ENCODE data around the gene PDSS2.
"Not testable (repeated sequence)": the region's sequence is repeated elsewhere in the genome, so short reads cannot be mapped to it uniquely, and the experiment has no call there.

Gene PDSS2

DNA sequence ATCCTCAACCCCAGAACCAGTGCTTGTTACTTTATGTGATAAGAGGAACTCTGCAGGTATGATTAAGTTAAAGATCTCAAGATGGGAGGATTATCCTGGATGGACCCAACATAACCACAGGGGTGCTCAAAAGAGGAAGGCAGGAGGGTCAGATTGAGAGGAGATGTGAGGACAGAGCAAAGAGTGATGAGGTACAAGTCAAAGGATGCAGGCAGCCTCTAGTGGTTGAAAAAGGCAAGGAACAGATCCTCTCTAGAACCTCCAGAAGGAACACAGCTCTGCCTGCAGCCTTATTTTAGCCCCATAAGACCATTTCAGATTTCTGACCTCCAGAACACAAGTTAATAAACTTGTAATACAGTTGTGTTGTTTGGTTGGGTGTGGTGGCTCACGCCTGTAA is 41.2 kb downstream of the PDSS2 start:
- DNase-seq (ENCODE audit: low read depth, low spot score): no peak

DNA sequence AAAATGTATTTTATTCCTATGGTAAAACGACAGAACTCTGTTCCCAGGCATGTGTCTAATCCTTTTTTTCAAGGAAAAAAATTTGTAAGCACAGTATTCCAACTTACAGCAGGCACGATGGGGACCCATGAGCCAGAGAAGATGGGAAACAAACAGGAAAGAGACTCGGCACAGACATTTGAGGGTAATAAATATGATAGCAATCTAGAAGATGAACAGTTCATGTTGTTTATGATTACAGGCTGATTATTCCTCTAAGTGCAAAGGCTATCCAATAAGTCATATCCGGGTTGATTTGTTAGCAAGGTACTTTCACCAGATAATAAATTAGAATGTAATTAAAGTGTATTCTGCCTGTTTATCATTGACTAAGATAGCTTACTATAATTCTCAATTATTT is 43.2 kb downstream of the PDSS2 start:
- DNase-seq (ENCODE audit: low read depth, low spot score): no peak

DNA sequence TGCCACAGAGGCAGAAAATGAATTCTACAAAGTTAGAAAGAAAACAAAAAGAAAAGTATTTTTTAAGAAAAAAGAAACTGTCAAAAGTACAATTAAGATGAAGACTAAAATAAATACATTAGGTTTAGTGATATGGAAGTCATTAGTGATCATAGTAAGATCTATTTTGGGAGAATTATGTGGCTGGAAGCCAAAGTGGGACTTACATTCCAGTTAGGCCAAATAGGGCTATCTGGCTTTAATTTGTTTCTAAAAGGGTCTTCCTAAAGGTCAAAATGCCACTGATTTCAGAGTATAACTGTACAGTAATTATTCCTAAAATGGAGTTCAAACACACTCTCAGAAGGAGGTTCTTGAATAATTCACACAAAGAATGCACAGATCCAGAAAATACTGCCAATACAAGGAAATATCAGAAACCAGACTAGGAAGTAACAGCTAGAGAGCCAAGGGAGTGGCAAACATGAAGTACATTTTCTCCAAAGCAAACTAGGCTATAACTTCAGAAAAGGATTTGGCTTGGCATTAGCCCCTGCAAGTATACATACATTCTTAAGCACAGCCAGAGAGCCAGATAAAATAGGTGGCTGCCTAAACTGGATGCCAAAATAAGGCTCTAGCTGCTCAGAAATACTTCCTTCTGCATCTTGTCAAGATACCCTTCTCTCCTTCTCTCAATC is 45.3 kb downstream of the PDSS2 start:
- no peak for DNase-seq (ENCODE audit: low read depth, low spot score)

DNA sequence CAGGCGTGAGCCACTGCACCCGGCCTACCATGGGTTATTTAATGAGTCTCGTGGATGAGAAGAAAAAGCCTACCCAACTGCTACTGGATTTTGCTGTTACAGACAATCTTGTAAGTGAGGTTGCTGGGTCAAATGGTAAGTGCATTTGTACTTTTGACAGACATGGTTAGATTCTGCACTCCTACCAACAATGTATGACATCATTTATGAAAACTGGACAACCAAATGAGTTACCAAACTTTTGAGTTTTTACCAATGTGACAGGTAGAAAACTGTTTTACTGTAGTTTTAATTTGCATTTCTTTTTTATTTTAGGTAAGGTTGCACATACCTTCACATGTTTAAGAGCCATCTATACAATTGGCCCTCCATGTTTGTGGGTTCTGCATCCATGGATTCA is 48.2 kb downstream of the PDSS2 start:
- DNase-seq (ENCODE audit: low read depth, low spot score): no peak

DNA sequence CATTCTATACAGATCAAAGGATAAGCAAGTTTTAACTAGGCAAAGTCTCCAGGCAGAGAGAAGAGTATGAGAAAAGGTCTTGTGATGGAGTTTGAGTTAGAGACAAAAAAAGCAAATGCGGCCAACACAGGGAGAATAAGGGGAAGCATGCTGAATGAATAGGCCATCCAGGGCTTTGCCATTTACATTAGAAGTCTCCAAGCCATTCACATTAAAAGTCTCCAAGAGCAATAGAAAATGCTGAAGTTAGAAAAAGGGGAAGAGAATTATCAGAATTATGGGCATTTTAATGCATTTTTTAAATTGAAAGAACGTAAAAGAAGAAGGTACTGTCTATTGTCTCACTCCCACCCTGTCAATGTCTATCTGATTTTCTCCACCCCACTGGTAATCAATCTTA is 49.4 kb downstream of the PDSS2 start:
- DNase-seq (ENCODE audit: low read depth, low spot score): no peak

DNA sequence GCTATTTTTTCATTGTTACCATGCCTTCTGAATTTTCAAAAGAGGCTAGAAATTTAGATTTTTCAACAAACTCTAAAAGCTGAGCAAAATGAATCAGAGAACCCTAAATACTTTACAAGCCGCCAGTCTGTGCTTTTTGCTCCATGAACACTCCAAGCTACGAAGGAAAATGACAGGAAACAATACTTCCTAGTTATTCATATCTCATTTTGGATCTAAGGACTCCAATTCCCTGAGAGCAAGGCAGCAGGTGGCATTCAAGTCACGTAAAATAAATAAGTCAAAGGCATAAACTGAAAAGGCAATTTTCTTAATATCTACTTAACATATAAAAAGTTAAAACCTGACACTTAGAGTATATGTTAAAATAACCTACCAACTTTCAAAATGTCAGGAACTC is 50.6 kb downstream of the PDSS2 start:
- DNase-seq (ENCODE audit: low read depth, low spot score): no peak

DNA sequence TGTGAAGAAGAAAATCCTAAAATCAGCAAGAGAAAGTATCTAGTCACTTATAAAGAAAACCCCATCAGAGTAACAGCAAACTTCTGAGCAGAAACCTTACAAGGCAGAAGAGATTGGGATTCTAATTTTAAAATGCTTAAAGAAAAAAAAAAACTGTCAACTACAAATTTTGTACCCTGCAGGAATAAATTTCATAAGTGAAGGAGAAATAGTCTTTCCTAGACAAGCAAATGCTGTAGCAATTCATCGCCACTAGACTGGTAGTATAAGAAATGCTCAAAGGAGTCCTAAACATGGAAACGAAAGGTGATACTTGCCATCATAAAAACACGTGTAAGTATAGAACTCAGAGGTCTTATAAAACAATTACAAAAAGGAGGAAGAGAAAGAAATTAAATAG is 54.4 kb downstream of the PDSS2 start:
- DNase-seq (ENCODE audit: low read depth, low spot score): no peak

DNA sequence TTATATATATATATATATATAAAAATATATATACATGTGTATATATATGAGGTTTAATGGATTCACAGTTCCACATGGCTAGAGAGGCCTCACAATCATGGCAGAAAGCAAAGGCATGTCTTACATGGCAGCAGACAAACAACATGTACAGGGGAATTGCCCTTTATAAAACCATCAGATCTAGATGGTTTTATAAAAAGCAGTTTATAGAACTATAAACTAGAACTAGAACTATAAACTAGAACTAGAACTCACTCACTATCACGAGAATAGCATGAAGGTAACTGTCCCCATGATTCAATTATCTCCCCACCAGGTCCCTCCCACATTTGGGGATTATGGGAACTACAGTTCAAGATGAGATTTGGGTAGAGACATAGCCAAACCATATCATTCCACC is 56.8 kb downstream of the PDSS2 start:
- DNase-seq (ENCODE audit: low read depth, low spot score): no peak

DNA sequence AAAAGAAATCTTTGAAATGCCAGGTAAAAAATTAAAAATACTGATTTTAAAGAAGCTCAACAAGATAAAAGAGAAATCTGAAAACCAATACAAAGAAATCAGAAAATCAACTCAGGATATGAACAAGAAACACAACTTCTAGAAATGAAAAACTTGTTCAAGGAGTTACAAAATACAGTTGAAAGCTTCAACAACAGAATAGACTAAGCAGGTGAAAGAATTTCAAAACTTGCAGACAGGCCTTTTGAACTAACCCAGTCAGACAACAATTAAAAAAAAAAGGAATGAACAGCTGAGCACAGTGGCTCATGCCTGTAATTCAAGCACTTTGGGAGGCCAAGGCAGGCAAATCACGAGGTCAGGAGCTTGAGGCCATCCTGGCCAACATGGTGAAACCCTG is 57.8 kb downstream of the PDSS2 start:
- no peak for DNase-seq (ENCODE audit: low read depth, low spot score)

DNA sequence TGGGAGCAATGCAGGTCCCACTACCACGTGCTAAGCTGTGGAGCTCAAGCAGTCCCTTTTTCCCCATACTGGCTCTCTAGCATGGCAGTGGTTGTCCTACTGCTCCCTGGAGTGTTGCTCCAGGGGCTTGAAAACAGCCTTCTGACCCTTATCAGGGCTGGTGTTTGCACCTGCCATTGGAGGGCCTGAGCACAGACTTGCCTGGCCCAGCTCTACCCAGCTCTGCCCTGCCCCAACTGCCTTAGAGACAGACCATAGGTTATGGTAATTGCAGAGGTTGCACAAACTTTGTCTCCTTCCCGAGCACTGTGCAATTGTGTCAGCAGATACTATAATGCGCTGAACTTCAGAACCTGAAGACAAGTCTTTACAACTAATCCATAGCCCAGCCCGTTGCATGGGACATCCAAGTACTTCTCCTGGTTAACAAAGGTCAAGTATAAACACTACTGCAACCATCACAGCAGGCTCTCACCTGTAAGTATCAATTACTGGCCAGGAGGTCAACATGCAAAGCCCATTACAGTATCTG is 58.7 kb downstream of the PDSS2 start:
- DNase-seq (ENCODE audit: low read depth, low spot score): no peak

DNA sequence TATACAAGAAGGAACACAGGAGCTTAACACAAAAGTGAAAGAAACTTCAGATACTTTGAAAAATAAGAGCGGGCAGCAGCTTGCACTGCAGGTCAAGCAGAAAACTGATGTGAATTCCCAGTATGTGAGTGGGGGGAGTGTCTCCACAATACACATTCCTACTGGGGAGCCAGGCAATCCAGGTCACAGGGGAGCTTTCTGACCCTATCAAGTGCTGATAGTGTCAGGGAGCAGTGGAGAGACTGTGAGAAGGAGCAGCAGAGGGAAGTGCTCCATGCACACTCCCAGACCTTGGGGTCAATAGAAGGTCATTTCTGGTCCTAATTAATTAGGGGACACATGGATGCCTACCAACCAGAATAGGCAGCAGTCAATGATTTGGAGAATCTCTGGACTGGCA is 59.4 kb downstream of the PDSS2 start:
- DNase-seq (ENCODE audit: low read depth, low spot score): no peak

DNA sequence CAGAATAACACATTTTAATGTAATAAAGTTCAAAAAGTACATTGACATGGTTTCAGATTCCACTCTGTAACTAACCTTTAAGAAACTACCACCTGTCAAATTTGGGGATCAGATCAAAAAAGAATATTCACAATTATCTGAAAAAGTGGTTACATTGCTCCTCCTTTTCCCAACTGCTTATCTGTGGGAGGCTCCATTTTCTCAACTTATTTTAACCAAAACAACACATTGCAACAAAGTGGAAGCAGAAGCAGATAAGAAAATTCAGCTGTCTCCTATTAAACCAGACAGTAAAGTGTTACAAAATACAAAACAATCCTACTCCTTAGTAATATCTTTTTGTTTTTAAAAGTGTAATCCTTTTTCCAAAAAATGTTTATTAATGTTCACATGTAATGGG is 61.4 kb downstream of the PDSS2 start:
- DNase-seq (ENCODE audit: low read depth, low spot score): no peak

DNA sequence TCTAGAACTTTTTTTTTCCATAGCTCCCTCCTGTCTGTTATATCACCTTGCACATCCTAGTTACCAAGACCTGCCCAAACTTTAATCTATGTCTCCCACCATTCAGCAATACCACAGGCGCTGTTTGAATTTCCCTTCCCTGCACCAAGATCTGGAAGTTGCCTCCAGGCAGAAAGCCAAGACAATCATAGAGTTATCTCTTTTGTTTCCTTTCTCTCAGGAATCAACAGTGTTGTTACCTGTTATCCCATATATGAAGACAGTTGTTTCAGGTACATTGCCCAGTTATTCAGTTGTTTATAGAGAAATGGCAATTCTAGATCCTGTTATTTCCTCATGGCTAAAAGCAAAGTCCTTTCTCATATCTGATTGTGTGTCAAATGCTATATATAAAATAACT is 63.2 kb downstream of the PDSS2 start:
- no peak for DNase-seq (ENCODE audit: low read depth, low spot score)

DNA sequence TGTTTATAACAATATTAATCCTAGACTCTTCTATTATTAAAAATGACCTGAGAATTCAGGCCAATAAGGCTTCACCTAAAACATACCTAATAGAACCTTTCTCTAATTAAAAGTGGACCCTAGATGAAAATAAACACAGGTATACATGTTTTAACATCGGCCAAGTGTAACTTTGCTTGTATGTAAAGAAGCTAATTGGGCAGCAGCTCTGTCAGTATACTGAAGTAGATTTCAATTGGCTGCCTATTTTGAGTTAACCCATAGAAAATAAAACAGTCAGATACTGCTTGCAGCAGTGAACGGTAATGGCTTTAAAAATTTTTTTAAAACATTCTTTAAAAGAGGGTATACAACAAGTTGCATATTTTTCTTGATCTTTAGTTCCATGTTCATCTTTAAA is 67.3 kb downstream of the PDSS2 start:
- DNase-seq (ENCODE audit: low read depth, low spot score): no peak

DNA sequence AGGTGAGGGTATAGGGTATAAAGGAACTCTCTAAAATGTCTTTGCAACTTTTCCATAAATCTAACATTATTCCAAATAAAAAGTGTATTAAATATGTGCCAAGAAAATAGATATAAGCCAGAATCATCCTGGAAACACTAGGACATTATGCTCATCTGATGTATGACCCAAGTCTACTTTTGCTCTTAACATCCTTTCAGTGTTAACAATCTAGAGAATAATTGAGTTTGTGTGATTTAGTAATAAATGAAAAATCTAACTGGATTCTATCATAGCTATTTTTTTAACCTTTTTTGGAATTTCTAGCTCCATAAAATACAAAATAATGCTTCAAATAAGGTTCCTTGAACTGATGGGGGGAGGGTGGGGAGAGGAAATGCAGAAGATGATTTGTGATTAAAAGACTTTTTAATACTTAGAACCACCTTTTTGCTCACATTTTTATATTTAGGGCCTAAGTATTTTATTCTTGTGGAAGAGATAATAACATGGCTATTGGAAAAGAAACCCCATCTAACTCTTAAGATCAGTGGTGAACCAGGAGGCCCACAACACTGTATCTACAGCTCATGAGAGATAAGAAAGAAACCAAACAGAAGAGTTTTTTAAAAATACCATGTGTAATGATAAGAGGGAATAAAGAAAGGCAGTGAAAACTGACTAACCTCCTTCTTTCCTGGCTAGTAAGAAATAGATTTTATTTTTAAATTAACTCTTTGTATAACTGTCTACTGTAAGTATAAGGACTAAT is 68.5 kb downstream of the PDSS2 start:
- no peak for DNase-seq (ENCODE audit: low read depth, low spot score)

DNA sequence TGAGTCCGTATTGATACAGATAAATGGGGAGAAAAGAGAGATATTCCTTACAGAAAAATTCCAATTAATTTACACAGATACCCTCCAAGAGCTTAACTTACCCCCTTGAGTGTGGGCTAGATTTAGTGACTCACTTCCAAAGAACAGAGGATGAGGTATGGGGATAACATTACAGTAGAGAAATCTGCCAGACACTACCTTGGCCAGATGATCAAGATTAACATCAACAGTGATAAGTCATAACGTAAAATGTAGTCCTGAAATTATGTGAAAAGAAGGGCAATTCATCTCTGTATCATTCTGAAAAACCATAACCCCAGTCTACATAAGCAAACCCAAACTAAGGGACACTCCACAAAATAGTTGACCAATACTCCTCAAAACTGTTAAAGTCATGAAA is 69.3 kb downstream of the PDSS2 start:
- DNase-seq (ENCODE audit: low read depth, low spot score): no peak

DNA sequence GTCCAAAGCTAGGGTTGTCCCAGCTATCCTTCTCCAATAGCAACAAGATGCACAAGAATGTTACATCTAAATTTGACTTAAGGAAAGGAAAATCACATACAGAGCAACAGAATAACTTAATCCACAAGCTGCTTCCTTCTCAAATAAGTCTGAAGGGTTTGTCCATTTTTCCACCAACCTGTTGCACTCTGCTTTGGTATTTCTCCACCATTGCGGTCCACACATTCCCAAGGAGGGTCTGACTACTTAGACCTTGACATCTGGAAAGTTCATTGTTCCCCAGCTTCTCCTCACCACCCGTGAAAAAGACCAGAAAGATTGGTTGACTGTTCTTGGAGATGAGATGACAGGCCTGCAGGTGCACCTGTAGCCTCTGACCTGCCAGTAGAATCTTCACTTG is 72.5 kb downstream of the PDSS2 start:
- DNase-seq (ENCODE audit: low read depth, low spot score): no peak

DNA sequence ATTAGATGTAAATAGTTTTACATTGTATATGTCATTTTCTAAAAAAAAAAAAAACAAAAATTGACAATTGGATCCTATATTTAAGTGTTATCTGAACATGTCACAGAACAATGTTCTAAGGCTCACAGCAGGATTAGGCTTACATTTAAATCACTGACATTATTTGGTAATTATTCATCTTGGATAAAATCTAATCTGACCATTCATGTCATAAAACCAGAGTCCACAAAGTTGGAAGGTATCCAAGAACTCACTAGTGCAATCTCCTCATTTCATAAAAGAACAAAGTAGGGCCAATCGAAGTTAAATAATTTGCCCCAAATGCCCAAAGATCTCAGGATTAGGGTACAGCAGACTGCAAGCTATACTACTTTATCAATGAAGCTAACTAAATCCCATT is 73.0 kb downstream of the PDSS2 start:
- DNase-seq (ENCODE audit: low read depth, low spot score): no peak

DNA sequence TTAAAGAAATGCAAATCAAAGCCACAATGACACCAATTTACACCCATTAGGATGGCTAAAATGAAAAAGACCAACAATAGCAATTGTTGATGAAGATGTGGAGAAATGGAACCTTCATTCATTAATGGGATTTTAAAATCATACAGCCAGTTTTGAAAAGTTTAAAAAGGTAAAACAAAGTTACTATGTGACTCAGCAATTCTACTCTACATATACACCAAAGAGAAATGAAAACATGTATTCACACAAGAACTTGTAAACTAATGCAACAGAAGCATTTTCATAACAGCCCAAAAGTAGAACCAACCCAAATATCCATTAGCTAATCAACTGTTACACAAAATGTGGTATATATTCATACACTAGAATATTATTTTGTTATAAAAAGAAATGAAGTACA is 75.7 kb downstream of the PDSS2 start:
- no peak for DNase-seq (ENCODE audit: low read depth, low spot score)

DNA sequence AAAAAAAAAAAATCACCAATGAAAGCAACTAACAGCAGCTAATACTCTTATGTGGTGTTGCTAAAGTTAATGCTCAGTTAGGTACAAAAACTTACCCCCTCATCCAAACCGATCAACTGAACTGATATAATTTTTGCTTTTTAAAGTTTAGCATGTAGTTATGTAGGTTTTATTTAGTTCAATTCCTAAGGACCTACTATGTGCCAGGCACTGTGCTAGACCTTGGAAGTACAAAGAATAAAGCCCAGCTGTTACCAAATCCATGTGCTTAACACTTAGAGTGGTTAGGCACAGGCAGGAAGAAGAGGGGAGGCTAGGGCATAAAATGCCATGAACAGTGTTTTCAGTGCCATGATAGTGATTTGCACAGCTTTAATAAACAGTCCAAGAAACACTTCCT is 85.1 kb downstream of the PDSS2 start:
- DNase-seq (ENCODE audit: low read depth, low spot score): no peak

DNA sequence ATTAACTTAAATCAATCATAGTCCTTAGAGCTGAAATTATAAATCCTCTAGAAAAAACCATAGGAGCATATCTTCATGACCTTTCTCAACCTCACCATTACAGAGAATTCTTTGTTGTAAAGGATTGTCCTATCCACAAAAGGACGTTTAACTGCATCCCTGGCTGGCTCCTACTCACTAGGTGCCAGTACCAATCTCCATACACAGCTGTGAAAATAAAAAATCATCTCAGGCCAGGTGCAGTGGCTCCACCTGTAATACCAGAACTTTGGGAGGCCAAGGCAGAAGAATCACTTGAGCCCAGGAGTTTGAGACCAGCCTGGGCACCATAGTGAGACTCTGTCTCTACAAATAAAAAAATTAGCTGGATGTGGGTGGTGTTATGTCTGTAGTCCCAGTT is 89.9 kb downstream of the PDSS2 start:
- DNase-seq (ENCODE audit: low read depth, low spot score): no peak

DNA sequence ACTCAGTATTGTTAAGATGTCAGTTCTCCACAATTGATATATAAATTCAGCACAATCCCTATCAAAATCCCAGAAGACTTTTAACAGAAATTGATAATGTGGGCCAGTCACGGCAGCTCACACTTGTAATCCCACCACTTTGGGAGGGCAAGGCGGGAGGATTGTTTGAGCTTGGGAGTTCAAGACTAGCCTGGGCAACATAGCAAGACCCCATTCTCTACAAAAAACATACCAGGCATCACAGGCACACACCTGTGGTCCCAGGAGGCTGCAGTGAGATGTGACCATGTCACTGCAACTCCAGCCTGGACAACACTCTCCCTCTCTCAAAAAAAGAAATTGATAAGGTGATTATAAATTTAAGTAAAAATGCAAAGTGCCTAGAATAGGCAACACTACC is 90.9 kb downstream of the PDSS2 start:
- DNase-seq (ENCODE audit: low read depth, low spot score): no peak

DNA sequence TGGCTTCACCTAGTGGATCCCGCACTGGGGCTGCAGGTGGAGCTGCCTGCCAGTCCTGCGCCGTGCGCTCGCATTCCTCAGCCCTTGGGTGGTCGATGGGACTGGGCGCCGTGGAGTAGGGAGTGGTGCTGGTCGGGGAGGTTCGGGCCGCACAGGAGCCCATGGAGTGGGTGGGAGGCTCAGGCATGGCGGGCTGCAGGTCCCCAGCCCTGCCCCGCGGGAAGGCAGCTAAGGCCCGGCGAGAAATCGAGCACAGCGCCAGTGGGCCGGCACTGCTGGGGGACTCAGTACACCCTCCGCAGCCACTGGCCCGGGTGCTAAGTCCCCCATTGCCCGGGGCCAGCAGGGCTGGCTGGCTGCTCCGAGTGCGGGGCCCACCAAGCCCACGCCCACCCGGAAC is 95.2 kb downstream of the PDSS2 start:
- DNase-seq (ENCODE audit: low read depth, low spot score): not testable (repeated sequence)
